ENCODE results near the gene C17orf100.
"Not testable (repeated sequence)": the region's sequence is repeated elsewhere in the genome, so short reads cannot be mapped to it uniquely, and the experiment has no call there.

The C17orf100 gene

DNA sequence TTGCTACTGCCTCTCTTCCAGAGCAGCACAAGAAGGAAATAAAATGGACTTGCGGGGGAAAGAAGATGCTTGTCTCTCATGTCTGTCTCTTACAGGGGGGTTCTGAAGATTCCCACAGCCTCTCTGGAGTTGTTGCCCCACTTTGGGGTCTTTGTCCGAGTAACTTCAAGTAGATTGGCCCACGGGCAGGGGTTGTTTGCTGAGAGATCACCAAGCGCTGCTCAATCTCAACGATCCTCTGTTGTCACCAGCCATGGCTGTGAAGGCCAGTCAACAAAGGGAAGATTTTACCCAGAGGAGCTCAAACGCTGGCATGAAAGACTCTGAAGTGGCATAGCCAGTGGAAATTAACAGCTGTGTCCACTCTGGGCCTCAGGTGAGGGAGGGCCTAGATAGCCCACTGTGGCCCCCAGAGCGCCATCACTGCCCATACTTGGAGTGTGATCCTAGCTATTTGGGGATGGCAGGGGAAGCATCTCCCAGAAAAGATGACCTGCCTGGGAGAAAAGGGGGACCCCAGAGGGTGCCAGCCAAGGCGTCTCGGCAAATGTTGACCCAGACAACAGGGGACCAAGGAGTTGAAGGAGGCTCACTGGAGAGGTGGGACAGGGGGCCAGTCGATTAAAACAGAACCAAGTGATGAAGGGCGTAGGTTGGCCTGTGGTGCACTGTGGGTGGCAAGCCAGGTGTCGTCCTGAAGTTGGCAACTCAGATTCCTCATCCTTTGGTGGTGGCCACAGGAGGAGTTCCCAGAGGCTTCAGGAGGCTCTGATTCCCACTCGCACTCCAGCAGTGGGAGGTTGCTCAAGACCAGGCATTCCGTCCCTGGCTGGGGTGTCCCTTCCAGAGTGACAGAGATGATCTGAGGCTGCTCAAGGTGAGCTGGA lies 33.6 kb downstream of the C17orf100 start:
- TF ChIP-seq, protein P1, sequence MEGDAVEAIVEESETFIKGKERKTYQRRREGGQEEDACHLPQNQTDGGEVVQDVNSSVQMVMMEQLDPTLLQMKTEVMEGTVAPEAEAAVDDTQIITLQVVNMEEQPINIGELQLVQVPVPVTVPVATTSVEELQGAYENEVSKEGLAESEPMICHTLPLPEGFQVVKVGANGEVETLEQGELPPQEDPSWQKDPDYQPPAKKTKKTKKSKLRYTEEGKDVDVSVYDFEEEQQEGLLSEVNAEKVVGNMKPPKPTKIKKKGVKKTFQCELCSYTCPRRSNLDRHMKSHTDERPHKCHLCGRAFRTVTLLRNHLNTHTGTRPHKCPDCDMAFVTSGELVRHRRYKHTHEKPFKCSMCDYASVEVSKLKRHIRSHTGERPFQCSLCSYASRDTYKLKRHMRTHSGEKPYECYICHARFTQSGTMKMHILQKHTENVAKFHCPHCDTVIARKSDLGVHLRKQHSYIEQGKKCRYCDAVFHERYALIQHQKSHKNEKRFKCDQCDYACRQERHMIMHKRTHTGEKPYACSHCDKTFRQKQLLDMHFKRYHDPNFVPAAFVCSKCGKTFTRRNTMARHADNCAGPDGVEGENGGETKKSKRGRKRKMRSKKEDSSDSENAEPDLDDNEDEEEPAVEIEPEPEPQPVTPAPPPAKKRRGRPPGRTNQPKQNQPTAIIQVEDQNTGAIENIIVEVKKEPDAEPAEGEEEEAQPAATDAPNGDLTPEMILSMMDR (IDR thresholded peaks at IDR 0.05; ENCODE audit: extremely low read depth, missing control alignments): no peak
- DNase-seq (ENCODE audit: low spot score): no peak

DNA sequence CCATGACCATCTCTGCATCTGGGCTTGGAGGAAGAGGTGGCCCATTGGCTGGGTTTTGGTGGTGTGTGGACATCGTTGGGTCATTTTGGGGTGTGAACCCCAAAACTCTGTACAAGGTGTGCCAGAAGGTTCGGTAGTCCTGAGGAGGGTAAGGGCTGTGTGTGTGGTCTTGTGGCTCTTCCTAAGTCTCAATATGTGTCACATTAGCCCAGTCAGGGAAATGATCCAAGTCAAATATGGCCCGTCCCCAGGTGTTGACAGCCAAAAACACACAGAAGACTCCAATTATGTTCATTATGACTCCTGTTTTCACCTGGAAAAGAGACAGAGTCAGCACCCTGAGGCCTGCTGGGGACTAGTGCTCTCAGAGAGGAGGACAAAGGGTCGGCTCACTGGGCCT lies 34.5 kb downstream of the C17orf100 start:
- TF ChIP-seq, protein P1 (IDR thresholded peaks at IDR 0.05; ENCODE audit: extremely low read depth, missing control alignments): no peak
- no peak for DNase-seq (ENCODE audit: low spot score)

DNA sequence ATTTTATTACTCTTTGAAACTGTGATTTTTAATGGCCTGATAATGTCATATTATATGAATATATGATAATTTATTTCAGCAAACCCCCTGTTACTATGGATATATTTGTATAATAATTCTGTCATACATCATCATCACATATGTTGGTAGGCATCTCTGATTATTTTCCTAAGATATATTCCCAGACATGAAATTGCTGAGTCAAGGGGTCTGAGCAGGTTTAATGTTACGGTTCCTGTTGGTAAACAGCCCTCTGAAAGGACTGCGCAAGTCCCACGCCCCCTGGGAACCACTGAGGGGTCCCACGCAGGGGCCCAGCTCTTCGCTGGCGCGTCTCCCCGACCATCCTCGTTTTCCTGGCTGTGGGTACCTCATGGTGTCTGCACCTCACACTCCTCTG lies 37.4 kb downstream of the C17orf100 start:
- TF ChIP-seq, protein P1 (IDR thresholded peaks at IDR 0.05; ENCODE audit: extremely low read depth, missing control alignments): no peak
- DNase-seq (ENCODE audit: low spot score): no peak

DNA sequence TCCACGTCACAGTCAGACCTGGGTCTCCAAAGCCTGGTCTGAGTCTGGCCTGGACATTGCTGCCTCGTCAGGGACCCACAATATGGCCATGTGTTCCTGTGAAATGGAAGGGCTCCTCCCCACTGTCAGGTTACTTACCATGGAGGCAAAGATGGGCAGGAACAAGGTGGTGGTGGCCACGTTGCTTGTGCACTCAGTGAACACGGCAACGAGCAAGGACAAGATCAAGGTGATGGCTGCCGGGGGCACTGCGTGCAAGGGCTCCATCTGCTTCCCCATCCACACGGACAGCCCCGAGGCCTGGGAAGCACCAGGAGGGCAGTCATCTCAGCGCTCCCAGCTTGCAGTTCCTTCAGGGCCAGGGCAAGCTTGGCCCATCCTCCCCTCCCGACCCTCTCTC lies 39.1 kb downstream of the C17orf100 start:
- TF ChIP-seq, protein P1 (IDR thresholded peaks at IDR 0.05; ENCODE audit: extremely low read depth, missing control alignments): no peak
- DNase-seq (ENCODE audit: low spot score): no peak

DNA sequence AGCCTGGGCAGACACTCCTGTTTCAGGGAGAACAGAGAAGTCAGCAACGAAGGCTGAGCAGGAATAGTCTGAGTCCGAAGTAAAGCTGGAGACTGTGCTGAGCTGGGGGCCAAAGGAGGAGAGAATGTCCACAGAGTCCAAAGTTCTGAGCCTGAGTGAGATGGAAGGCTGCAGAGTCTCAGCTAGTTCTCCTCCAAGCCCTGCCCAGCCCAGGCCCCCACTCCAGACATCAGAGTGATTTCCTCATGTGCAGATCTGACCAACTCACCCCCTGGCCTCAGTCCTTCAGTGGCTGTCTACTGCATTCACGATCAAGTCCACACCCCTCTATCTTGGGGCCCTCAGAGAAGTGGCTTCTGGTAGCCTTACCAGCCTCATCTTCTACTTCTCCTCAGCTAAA lies 40.0 kb downstream of the C17orf100 start:
- TF ChIP-seq, protein P1 (IDR thresholded peaks at IDR 0.05; ENCODE audit: extremely low read depth, missing control alignments): no peak
- DNase-seq (ENCODE audit: low spot score): no peak

DNA sequence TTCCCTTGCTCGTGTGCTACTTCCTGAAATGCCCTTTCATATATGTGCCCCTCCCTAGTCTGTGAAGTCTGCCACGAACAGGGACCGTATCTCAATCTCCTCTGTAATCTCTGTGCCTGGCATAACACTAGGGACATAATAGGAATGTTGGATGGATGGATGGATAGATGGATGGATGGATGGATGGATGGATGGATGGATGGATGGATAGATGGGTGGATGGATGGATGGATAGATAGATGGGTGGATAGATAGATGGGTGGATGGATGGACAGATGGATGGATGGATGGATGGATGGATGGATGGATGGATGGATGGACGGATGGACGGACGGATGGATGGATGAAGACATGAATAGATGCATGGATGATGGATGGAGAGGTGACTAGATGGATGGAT lies 40.4 kb downstream of the C17orf100 start:
- DNase-seq (ENCODE audit: low spot score): not testable (repeated sequence)

DNA sequence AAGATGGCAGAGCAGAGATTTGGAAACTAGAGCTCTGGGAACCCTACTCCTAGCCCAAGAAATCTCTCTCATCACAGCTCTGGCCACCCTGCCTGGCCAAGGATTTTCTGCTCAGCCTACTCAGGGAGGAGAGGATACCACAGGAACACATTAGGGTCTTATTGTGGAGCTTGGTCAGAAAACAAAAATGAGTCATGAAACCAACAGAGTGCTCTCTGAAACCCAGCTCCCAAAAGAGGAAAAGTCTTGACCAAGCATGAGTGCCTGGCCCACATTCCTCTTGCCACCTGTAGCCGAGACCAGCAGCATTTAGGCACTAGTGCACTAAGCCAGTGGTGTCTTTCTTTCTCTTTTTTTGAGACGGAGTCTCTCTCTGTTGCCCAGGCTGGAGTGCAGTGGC lies 43.5 kb downstream of the C17orf100 start:
- TF ChIP-seq, protein P1 (IDR thresholded peaks at IDR 0.05; ENCODE audit: extremely low read depth, missing control alignments): no peak
- no peak for DNase-seq (ENCODE audit: low spot score)

DNA sequence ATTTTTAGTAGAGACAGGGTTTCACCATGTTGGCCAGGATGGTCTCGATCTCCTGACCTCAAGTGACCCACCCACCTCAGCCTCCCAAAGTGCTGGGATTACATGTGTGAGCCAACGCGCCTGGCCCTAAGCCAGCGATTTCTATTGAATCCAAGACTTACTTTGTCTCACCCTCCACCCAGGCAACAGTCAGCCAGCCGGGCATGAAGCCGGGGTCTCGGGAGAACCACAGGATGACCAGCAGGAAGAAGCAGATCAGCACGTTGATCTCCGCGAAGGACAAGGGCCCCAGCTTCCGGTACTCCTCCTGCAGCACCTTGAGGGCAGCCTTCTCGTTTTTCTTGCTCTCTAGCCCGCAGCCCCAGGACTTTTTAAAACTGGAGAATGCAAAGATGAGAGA lies 44.0 kb downstream of the C17orf100 start:
- no peak for DNase-seq (ENCODE audit: low spot score)
- TF ChIP-seq, protein P1 (IDR thresholded peaks at IDR 0.05; ENCODE audit: extremely low read depth, missing control alignments): no peak
